GM12875 (cell line): Measurements from ENCODE around the gene NME5.

Experiments
- H3K4me3 ChIP-seq: one replicate; pipeline ENCODE4 v1.5.1; 2011; ENCODE audit warnings: low read depth, low read length, control low read depth
- TF ChIP-seq, protein P1 (sequence below): IDR thresholded peaks from 2 replicates; pipeline ENCODE4 v1.5.1; 2011; ENCODE audit warnings: low read depth, mild to moderate bottlenecking, control low read depth, inconsistent platforms, low read length, moderate library complexity, borderline replicate concordance; ENCODE audit not compliant: insufficient read depth

NME5 gene

GRCh38 chr5:138096997-138097828 is 42.0 kb downstream of the NME5 start:
- no peak overlapping the region for H3K4me3 ChIP-seq
- TF ChIP-seq, protein P1, sequence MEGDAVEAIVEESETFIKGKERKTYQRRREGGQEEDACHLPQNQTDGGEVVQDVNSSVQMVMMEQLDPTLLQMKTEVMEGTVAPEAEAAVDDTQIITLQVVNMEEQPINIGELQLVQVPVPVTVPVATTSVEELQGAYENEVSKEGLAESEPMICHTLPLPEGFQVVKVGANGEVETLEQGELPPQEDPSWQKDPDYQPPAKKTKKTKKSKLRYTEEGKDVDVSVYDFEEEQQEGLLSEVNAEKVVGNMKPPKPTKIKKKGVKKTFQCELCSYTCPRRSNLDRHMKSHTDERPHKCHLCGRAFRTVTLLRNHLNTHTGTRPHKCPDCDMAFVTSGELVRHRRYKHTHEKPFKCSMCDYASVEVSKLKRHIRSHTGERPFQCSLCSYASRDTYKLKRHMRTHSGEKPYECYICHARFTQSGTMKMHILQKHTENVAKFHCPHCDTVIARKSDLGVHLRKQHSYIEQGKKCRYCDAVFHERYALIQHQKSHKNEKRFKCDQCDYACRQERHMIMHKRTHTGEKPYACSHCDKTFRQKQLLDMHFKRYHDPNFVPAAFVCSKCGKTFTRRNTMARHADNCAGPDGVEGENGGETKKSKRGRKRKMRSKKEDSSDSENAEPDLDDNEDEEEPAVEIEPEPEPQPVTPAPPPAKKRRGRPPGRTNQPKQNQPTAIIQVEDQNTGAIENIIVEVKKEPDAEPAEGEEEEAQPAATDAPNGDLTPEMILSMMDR = no peak

GRCh38 chr5:138096363-138096762 is 42.9 kb downstream of the NME5 start:
- no peak overlapping the region for H3K4me3 ChIP-seq
- TF ChIP-seq, protein P1 = no peak

DNA sequence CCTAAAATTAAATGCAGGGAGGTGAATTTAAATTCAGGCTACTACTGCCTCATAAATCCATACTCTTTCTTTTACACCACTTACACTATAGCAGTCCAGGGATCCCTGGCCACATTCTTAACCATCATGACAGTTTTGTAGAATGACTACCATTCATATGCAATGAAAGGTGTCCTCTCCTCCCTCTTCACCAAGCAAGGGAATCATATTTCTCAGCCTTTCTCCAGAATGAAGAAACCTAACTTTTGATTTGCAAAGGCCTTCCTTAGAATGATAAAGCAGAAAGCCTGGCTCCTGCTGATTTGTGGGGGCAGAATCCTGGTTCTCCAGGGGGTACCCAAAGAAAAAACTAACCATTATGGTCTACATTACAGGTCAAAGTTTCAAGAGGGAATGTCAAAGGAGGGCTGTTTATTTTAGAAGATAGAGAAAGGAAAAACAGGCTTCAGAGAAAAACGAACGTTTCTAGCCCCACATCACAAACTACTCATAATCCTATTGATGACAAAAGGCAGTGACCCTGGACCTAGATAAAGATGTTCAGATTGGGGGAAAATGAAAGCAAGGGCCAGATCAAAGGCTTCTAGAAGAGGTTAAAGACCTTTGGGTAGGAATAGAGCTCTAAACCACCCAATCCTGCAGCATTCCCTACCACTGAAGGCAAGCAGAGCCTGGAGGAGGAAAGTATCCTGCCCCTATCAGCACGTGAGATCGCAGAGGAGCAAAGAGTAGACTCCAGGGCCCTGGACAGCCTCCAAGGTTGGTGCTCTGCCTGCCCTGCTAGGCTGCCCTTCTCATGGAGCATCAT is 43.9 kb downstream of the NME5 start:
- TF ChIP-seq, protein P1 = no peak
- no peak overlapping the region for H3K4me3 ChIP-seq

DNA sequence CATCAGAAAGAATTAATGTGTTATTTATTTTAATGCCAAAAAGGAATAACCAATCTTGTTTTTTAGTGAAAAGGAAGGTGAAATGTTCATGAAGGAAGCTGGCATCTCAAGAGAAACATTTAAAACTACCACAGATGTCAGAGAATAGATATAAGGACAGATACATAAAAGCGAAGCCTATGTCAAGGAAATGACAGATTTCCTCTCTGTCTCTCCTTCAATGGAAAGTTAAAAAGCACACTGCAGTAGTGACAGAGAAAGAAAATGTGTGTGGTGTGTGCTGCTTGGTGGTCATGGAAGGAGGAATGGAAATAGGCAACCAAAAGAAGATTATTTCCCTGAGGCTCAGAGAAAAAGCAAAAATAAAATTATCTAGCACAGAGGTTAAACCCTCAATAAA is 46.2 kb downstream of the NME5 start:
- no peak overlapping the region for H3K4me3 ChIP-seq
- TF ChIP-seq, protein P1 = no peak

DNA sequence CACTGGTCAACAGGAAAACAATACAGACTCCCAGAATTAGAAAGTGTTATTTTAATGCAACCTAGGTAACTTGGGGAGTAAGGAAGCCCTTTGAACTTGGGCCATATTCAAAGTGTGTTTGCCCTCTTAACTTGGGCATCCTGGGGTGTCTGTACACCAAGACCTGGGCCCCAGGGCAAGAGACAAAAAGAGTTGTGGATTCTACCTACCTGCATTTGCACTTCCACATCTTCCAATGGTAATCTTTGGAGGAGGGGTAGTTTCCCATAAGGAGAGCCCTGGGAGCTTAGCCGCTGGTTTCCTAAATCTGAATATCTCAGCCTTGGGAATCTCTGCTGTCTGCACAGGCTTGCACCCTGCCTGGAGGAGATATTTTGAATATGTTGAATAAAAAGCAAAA is 46.9 kb downstream of the NME5 start:
- no peak overlapping the region for H3K4me3 ChIP-seq
- TF ChIP-seq, protein P1 = no peak

DNA sequence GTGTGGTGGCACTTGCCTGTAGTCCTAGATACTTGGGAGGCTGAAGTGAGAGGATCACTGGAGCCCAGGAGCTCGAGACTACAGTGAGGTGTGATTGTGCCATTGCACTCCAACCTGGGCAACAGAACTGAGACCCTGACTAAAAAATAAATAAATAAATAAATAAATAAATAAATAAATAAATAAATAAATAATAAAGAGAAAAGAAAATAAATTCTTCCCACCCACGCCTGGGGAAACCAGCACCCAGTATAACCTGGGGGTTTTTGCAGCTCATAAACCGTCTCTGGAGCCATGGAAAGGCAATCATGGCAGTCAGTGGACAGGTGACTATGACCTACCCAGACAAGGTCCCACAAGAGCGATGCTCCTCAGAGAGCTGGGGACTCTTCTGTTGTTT is 47.5 kb downstream of the NME5 start:
- TF ChIP-seq, protein P1 = no peak
- H3K4me3 ChIP-seq = no peak overlapping the region
